MM.1S (cell line): Measurements from ENCODE around the gene KIAA1549.

ENCODE experiments used
- CTCF ChIP-seq: fragments of 300-600 bp; sonication (generic); IDR thresholded peaks from 2 replicates; pipeline ENCODE4 v1.5.1; 2016; ENCODE audit warnings: antibody characterized with exemption, low read length, mixed read lengths
- EZH2 ChIP-seq: fragments of 300-600 bp; sonication (generic); optimal IDR thresholded peaks from 2 replicates; pipeline ENCODE3; 2017; ENCODE audit warnings: low read depth, mild to moderate bottlenecking, antibody characterized with exemption, low read length, mixed read lengths

- no peak for TF ChIP-seq CTCF
- no peak for TF ChIP-seq EZH2
Measured at GRCh38 chr7:139018910-139019309, 37.7 kb upstream of the KIAA1549 start.
